Activated naive CD4-positive, alpha-beta T cell treated with anti-CD3 and anti-CD28 coated beads, Interleukin-2, amount 50 U/mL, for 72 hours (primary cell): ENCODE measurements around the gene LTN1. TPM values are rescaled to one million over a fixed set of nuclear protein-coding genes. Genes with fewer than 3 reads are reported as not detected.
"Not testable (repeated sequence)": the region's sequence is repeated elsewhere in the genome, so short reads cannot be mapped to it uniquely, and the experiment has no call there.

ENCODE experiments used
- ATAC-seq, 2 donors: fragments of 150-1000 bp; cut with Tn5 transposase; 2 replicates each; pipeline ENCODE4 v1.10.0; 2021; ENCODE audit warnings: mild to moderate bottlenecking in 2 of 2, moderate library complexity in 2 of 2
- DNase-seq, 2 donors: peaks; one replicate each; pipeline ENCODE4 v3.0.0; 2021 to 2022; ENCODE audit warnings: low spot score in 2 of 2
- H3K27ac Mint-ChIP-seq, 2 donors: one replicate each; pipeline ENCODE4 v1.8.0; 2022; ENCODE audit warnings: mild to moderate bottlenecking in 2 of 2, mixed read lengths in 2 of 2
- H3K36me3 Mint-ChIP-seq, 2 donors: one replicate each; pipeline ENCODE4 v1.8.0; 2022; ENCODE audit warnings: mixed read lengths in 2 of 2
- H3K9me3 Mint-ChIP-seq, 2 donors: one replicate each; pipeline ENCODE4 v1.8.0; 2022; ENCODE audit warnings: mixed read lengths in 2 of 2
- total RNA-seq, 2 donors: library from RNA; stranded (reverse); gene quantifications; one replicate each; pipeline ENCODE4 v1.2.3, GENCODE V29; 2022

LTN1 gene, protein sequence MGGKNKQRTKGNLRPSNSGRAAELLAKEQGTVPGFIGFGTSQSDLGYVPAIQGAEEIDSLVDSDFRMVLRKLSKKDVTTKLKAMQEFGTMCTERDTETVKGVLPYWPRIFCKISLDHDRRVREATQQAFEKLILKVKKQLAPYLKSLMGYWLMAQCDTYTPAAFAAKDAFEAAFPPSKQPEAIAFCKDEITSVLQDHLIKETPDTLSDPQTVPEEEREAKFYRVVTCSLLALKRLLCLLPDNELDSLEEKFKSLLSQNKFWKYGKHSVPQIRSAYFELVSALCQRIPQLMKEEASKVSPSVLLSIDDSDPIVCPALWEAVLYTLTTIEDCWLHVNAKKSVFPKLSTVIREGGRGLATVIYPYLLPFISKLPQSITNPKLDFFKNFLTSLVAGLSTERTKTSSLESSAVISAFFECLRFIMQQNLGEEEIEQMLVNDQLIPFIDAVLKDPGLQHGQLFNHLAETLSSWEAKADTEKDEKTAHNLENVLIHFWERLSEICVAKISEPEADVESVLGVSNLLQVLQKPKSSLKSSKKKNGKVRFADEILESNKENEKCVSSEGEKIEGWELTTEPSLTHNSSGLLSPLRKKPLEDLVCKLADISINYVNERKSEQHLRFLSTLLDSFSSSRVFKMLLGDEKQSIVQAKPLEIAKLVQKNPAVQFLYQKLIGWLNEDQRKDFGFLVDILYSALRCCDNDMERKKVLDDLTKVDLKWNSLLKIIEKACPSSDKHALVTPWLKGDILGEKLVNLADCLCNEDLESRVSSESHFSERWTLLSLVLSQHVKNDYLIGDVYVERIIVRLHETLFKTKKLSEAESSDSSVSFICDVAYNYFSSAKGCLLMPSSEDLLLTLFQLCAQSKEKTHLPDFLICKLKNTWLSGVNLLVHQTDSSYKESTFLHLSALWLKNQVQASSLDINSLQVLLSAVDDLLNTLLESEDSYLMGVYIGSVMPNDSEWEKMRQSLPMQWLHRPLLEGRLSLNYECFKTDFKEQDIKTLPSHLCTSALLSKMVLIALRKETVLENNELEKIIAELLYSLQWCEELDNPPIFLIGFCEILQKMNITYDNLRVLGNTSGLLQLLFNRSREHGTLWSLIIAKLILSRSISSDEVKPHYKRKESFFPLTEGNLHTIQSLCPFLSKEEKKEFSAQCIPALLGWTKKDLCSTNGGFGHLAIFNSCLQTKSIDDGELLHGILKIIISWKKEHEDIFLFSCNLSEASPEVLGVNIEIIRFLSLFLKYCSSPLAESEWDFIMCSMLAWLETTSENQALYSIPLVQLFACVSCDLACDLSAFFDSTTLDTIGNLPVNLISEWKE (N-terminal part only)
- 10 to 100 TPM; 35.9 to 42.1 TPM for total RNA-seq

DNA sequence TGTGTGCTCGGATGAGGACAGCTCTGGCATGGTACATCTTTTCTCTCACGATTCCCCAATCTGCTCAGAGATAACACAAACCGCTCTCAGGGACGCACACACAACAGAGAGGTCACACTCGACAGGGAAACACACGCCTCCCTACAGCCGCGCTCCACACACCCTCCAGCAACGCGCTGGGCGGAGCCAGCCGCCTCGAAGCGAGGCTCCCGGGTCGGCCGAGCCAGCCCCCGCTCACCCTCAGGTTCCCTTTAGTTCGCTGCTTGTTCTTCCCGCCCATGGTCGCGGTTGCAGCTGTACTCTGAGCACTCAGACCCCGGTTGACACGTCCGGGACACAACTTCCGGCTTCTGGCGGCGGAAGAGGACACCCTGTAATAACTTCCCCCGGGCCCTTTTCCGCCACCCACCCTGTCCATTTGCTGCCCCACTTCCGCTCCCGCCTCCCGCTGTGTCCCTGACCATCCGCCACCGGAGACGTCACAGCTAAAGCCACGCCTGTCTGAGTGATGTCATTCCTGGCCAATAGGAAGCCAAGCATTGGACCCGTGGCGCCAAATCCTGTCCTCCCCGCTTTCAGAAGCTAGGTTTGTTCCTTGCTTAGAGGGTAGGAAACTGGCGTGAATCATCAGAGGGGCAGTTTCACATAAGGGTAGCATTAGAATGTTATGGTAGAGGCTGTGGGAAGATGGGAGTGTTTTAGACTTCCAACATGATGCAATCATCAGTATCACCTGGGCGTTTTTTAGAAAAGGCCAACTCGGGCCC is at the start of gene LTN1:
Gene LTN1, minus strand, starts transcription at position 352 of the 767 bp plus-strand sequence. Its CDS starts 72 bp downstream, at position 280.
- Mint-ChIP-seq H3K36me3 (peaks cover 13 to 16% of the 10 kb centered on the region in 2 donors), H3K9me3 (no peaks in the 10 kb centered on the region), H3K27ac (peak within 1 kb of the TSS; percentile 96 to 99)
- DNase-seq (peak; percentile 96 to 99), ATAC-seq (peak; percentile 94 to 95)

DNA sequence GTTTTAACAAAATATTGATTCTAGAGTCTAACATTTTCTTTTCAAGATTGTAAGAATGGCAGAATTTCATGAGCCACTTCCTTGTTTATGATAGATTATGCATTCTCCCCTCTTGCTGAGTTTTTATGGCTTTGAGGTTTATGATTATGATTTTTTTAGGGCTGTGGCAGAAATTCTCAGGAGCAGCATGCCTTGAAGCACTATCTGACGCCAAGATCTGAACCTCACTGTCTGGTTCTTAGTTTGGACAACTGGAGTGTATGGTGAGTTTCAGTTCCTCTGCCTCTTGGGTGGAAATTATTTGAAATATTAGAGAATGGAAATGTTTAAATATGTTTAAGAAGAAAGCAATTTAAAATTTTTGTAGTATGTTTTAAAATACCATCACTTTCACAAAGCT is 42.0 kb upstream of the LTN1 start:
- no peak for DNase-seq
- Mint-ChIP-seq H3K9me3 (no peaks in the 10 kb centered on the region), H3K27ac (no peak overlapping the region), H3K36me3 (peaks cover 11 to 13% of the 10 kb centered on the region in 2 donors)
- ATAC-seq: no peak

DNA sequence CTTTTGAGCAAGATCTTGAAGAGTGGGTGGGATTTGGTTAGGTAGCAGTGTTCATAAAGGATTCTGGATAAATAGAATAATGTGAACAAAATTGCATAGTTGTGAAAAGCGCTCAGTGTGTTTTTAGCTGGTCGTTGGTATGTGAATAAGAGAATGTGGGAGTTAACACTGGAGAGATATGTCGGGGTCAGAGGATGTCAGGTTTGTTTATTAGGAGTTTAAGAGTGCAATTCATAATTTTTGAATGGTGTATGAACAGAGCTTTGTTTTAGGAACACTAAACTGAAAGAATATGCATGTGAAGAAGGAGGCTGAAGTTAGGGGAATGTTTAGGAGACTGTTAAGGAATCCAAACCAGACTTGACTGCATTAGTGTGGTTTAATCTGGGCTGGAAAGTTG is 41.2 kb upstream of the LTN1 start:
- Mint-ChIP-seq H3K9me3 (no peaks in the 10 kb centered on the region), H3K36me3 (peaks cover 13 to 16% of the 10 kb centered on the region in 2 donors), H3K27ac (peak overlapping the region in 1 of 2 donors; percentile 3)
- ATAC-seq: no peak
- no peak for DNase-seq

DNA sequence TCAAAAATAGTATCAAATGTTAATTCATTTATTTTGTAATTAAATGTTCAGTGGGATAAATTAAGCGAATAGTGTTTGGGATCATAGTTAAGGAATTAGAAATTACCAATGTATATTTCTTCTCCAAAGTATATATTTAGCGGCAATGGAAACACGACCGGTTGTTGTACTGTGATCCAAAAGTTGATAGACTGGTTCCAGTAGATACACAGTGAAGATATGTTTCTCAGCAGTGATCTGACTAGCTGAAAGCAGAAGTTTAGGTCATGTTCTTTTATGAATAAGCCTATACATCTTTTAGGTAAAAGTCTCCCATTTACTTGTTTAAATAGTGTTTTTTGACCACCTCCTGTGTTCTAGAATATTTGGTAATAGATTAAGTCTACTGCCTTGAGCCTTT is 40.6 kb upstream of the LTN1 start:
- Mint-ChIP-seq H3K36me3 (peaks cover 13 to 16% of the 10 kb centered on the region in 2 donors), H3K27ac (no peak overlapping the region), H3K9me3 (no peaks in the 10 kb centered on the region)
- ATAC-seq (no peak), DNase-seq (no peak)

- Mint-ChIP-seq H3K36me3 (peaks cover 8 to 16% of the 10 kb centered on the region in 2 donors), H3K27ac (no peak overlapping the region), H3K9me3 (no peaks in the 10 kb centered on the region)
- DNase-seq (no peak), ATAC-seq (peak in 1 of 2 donors; percentile 11)
These were observed 38.2 kb upstream of the LTN1 start for GRCh38 chr21:29030909-29031308.

DNA sequence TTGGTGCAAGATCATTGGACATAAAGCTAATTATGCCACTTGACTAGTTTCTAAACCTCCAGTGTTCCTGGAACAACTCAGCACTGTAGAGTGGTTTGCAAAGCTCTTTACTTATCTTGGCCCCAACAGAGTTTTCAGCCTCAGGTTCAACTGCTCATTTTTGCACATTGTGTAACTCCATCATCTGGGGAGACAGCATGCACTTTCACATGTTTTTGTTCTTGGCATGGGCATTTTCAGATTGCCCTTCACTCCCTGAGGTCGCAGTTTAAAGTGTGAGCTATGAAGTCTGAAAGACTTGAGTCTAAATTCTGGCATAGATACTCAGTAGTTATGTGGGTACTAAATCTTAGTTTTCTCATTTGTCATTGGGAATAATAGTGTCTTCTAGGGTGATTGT is 36.8 kb upstream of the LTN1 start:
- peaks cover 20 to 22% of the 10 kb centered on the region in 2 donors for H3K36me3 Mint-ChIP-seq
- no peak overlapping the region for H3K27ac Mint-ChIP-seq

DNA sequence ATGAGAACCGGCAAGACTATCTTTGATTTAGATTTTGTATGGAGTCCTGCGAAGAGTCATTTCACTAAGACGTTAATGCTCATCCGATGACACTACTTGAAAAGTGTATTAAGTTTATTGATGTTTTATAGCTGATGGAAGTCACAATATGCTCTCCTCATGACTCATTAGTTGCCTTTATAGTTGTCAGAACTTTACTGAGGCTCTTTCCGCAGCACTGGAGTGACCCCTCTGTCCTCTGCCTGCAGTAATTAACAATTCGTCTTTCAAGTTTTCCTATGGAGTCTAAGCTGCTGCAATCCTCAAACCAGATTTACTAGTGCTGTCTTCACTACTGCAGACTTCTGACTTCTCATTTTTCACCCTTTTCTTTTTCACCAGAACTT is 32.6 kb upstream of the LTN1 start:
- ATAC-seq (peak; percentile 10 to 39), DNase-seq (no peak)
- Mint-ChIP-seq H3K36me3 (peaks cover 11 to 22% of the 10 kb centered on the region in 2 donors), H3K9me3 (no peaks in the 10 kb centered on the region), H3K27ac (peak overlapping the region; percentile 94 to 100)

More for the DNA sequence above, 36.8 kb upstream of the LTN1 start:
- DNase-seq (no peak), ATAC-seq (no peak)
- no peaks in the 10 kb centered on the region for H3K9me3 Mint-ChIP-seq

DNA sequence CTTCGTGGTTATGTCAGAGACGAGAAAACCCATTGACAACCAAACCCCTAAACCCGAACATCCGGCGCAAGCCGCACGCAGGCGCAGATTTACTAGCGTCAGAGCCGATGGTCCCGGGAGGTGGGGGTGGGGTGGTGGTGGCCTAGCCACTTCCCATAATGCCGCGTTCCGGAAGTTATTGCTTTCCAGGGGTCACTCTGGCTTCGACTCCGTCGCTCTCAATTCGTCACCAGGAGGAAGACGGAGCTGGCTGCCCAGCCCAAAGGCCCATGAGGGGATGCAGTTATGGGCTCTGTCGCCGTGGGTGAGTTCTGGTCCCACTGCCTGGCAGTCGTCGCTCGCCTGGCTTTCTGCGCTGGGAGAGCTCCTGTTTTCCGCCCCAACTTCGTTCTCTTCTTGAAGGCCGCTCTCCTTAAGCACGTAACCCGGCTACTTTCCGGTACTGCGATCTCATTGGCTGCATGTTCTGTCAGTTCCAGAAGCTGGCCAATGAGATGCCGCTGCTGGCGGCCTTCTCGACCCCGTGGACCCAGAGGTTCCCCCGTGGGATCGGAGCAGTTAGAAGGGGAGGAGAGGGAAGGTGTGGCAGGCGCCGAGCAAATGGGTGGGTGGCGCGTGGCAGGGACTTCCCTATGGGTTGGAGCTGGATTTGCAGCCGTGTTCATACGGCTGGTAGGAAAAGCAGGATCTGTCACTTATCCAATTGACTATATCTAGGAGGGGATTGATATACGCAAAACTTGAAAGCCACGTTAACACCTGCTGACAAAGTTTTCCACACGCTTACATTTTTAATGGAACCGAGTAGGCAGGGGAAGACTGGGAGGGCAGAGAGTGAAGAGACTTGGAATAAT is 32.0 kb upstream of the LTN1 start, which contains the start of gene USP16:
Gene USP16, plus strand, starts transcription at position 195 of the 854 bp plus-strand sequence. CDS start 3,246 bp downstream, outside the sequence.
- peak within 1 kb of the TSS; percentile 94 to 100 for H3K27ac Mint-ChIP-seq
- peak; percentile 96 to 98 for DNase-seq
- ATAC-seq: peak; percentile 94 to 95
- no peaks in the 10 kb centered on the region for H3K9me3 Mint-ChIP-seq
- H3K36me3 Mint-ChIP-seq: peaks cover 14 to 17% of the 10 kb centered on the region in 2 donors

- ATAC-seq: peak in 1 of 2 donors; percentile 9
- Mint-ChIP-seq H3K36me3 (peaks cover 23 to 35% of the 10 kb centered on the region in 2 donors), H3K27ac (peak overlapping the region in 1 of 2 donors; percentile 72), H3K9me3 (no peaks in the 10 kb centered on the region)
- no peak for DNase-seq
These were observed 29.5 kb upstream of the LTN1 start for GRCh38 chr21:29022166-29022565.

- ATAC-seq (peak in 1 of 2 donors; percentile 9), DNase-seq (no peak)
- H3K27ac Mint-ChIP-seq: peak overlapping the region; percentile 83 to 86
- peaks cover 11 to 24% of the 10 kb centered on the region in 2 donors for H3K36me3 Mint-ChIP-seq
- no peaks in the 10 kb centered on the region for H3K9me3 Mint-ChIP-seq
These were observed 25.9 kb upstream of the LTN1 start for GRCh38 chr21:29018540-29018939.

GRCh38 chr21:29017639-29018237 is 25.1 kb upstream of the LTN1 start:
- H3K27ac Mint-ChIP-seq: peak overlapping the region; percentile 83 to 86
- no peak for ATAC-seq
- DNase-seq: no peak

DNA sequence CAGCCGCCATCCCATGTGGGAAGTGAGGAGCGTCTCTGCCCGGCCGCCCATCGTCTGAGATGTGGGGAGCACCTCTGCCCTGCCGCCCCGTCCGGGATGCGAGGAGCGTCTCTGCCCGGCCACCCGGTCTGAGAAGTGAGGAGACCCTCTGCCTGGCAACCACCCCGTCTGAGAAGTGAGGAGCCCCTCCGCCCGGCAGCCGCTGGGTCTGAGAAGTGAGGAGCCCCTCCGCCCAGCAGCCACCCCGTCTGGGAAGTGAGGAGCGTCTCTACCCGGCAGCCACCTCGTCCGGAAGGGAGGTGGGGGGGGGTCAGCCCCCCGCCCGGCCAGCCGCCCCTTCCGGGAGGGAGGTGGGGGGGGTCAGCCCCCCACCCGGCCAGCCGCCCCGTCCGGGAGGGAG is 18.6 kb upstream of the LTN1 start:
- not testable (repeated sequence) for DNase-seq, H3K9me3 Mint-ChIP-seq, ATAC-seq, H3K27ac Mint-ChIP-seq, H3K36me3 Mint-ChIP-seq

More at GRCh38 chr21:29017639-29018237, 25.1 kb upstream of the LTN1 start:
- no peaks in the 10 kb centered on the region for H3K9me3 Mint-ChIP-seq
- peaks cover 11 to 24% of the 10 kb centered on the region in 2 donors for H3K36me3 Mint-ChIP-seq

GRCh38 chr21:29008367-29008766 is 15.7 kb upstream of the LTN1 start:
- no peak for DNase-seq
- Mint-ChIP-seq H3K27ac (no peak overlapping the region), H3K36me3 (peaks cover 0 to 8% of the 10 kb centered on the region in 2 donors)

DNA sequence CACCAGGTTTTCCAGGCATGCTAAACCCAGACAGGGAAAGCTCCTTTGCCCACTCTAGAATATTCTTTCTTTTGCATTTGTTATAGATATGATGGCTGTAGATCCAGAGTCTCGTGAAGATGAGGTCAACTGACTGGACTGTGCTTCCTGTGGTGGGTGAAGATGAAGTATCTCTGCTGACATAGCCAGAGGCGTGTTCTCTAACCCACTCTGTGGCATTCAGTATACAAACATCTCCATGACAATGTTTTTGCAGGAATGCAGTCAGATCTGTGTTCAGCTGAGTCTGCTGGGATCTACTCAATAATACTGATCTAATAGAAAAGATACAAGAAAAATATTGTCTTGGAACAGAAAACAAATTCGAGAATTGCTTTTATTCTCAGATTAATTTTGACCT is 15.1 kb upstream of the LTN1 start:
- Mint-ChIP-seq H3K27ac (no peak overlapping the region), H3K36me3 (peaks cover 0 to 8% of the 10 kb centered on the region in 2 donors), H3K9me3 (no peaks in the 10 kb centered on the region)
- DNase-seq (no peak), ATAC-seq (no peak)

More at GRCh38 chr21:29008367-29008766, 15.7 kb upstream of the LTN1 start:
- ATAC-seq: no peak
- H3K9me3 Mint-ChIP-seq: no peaks in the 10 kb centered on the region
